GM11168 (cell line): ENCODE measurements around the gene CORO2B.

Experiments used
- in situ Hi-C: fragments of 300-500 bp; cut with MboI; formaldehyde crosslinking; loops from one replicate; pipeline ENCODE4 v1.12.0; 2022; ENCODE audit warnings: low sequenced_read_pairs; ENCODE audit not compliant: unreplicated experiment

Gene CORO2B

DNA sequence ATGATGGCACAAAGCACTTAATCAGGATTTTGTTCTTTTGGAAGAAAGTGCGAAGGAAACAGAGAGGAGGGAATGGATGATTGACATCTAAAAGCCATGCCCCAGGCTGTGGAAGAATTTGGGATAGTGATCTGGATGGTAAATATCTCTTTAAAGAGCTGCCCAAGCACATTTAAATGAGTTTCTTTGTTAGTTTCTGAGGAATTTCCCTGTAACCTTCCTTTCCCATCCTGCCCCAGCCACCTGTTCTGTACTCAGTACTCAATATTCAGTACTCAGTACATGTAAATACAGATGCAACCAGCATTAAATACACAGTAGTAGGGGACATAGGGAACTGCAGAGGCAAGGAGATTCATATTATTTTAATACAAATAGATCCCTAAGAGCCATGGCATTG, 7.8 kb upstream of the CORO2B start:
- in situ Hi-C loops: loop anchor here (10.0 to 25.0 kb wide), 2 partner anchors 104 to 316 kb away; no protein-coding TSS in a partner anchor

DNA sequence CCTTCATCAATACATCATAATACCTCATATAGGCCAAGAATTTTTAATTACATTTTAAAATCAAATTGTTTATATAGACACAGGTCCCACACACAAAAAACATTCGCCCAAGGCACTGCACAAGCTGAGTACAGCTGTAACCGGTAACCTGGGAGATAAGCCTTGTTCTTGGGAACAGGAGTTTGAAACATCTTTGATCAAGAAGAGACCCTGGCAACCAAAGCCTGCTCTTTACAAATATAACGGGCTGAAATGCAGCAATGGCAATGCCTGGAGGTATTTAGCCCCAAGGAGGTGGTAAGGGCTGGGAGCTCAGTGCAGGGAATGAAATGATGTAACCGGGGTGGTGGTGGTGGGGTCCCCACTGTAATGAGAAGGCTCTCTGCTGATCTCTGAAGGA, 7.2 kb upstream of the CORO2B start:
- in situ Hi-C loops: loop anchor here (10.0 to 25.0 kb wide), 2 partner anchors 103 to 316 kb away; no protein-coding TSS in a partner anchor

DNA sequence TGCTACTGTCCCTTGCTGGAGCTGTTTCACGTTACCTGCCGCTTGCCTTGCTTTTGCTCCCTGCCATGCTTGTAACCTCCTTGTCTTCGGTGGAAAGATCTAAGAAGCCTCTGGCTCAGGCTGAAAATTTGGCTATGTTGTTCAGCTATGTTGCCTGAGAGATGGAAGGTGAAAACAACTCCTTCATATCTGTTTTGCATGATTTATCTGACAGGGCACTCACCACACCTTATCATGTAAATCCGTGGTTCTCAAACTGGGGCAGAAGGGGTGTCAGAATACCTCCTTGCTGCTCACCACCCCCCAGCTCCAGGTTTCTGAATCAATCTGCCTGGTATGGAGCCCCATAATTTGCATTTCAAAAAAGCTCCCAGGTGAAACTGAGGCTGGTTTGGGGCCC, 6.5 kb upstream of the CORO2B start:
- in situ Hi-C loops: loop anchor here (10.0 to 25.0 kb wide), 2 partner anchors 102 to 315 kb away; no protein-coding TSS in a partner anchor

DNA sequence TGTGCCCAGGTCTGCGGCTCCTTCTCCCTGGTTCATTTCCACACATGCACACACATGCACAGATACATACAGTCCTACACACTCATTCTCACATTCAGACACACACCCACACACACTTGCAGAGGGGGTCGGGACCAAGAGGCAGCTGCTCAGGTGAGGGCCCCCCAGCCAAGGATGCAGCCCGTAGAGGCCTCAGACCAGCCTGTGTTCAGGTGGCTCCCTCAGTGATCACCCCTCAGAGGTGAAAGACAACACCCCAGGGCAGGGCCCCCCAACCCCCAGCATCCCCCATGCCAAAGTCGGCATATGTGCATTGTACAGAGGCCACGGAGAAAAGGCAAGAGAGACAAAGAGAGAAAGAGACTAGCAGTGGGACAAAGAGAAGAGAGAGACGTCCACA, 5.9 kb upstream of the CORO2B start:
- in situ Hi-C loops: loop anchor here (10.0 to 25.0 kb wide), 2 partner anchors 102 to 314 kb away; no protein-coding TSS in a partner anchor

DNA sequence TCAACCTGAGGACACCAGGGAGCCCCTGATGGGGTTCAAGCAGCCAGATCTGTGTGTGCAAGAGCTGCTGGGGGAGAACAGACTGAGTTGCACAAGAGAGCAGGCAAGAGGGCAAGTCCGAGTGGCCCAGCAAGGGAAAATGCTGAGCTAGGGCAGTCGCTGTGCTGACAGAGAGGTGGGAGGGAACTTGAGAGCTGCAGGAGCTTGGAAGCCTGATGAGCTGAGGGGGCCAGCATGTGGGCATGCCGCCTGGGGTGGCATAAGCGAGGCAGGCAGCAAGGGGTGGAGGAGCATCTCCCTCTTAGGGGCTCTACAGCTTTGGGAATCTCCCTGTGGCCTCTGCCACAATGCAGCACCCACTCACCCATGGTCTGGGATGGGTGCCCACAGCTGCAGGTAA, 4.7 kb upstream of the CORO2B start:
- in situ Hi-C loops: loop anchor here (10.0 to 25.0 kb wide), 2 partner anchors 101 to 313 kb away; no protein-coding TSS in a partner anchor

DNA sequence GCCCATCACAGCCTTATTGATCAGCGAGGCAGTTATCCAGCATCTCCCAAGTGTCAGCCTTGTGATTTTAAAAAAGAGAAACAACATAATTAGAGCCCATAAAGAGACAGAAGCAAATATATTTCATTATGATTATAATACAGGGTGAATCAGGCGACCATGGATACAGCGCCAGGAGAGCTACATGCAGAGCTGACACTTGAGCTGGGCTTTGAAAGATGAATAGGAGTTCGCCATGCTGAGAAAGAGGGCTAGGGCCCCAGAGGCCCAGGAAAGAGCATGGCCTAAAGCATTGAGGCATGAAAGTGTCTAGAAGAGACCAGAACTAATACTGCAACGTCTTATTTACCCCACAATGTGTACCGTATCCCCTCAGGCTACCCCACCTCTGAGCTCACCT, 4.2 kb upstream of the CORO2B start:
- in situ Hi-C loops: loop anchor here (10.0 to 25.0 kb wide), 2 partner anchors 100 to 313 kb away; no protein-coding TSS in a partner anchor

DNA sequence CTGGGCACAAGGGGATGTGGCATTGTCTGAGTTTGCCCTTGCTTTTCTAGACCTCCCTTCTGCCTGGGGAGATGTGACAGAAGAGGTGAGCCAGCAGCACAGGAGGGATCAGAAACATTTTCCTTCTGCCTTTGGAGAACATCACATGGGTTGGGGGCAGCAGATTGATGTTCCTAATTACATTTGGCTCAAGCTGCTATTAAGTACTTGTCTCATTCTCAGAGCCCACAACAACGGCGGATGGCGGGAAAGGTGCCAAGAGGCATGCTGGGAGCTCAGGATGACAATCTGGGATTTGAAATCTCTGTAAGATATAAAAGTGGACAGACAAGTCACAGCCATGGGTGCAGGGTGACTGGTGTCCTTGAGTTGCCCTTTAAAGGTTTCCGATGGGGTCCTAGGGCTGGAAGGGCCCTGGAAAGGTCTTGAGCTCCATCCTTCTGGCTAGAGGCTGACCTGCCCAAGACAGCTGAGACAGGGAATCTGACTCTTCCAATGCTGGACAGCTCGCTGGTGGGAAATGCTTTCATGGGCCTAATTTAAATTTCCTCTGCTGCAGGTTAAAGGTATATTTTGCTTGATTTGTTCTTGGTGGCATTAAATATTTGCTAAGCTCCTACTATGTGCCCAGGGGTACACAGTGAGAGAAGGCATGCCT, 2.4 kb upstream of the CORO2B start:
- in situ Hi-C loops: loop anchor here (10.0 kb wide), 1 partner anchor 98 kb away; no protein-coding TSS in a partner anchor

DNA sequence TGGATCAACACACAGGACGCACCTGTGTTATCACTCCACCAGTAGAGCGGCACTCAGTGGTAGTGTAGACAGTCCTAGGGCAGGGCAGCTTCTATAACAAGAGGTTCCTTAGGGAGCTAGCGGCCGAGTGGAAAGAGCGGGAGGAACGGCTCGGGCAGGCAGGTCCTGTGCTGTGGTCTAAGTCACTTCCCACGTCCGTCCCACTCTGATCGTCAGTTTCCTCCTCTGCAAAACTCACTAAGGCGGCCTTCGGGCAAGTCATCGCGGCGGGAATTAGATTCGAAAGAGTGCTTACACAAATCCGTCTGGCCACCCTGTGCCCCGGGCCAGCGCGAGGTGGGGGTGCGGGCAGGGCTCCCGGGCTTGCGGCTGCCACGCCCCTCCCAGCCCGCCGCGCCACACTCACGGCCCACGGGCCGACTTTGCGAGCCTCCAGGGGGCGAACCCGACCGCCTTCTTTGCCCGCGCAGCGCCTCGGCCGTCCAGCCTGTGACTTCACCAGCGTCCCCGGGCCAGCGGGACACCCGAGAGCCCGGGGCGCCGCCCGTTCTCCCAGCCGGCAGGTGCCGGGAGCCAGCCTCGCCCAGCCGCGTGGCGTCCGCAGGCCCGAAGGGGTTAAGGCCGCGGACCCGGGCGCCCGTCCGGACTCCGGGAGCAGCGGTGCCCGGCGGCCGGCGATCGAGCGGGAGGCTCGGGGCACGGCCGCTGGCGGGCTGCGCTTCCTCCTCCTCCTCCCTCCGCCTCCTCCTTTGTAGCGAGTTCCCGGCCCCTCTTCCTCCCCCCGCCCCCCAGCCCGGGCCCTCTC, 416 bp upstream of the CORO2B start:
- in situ Hi-C loops: loop anchor here (10.0 kb wide), 1 partner anchor 96 kb away; no protein-coding TSS in a partner anchor

DNA sequence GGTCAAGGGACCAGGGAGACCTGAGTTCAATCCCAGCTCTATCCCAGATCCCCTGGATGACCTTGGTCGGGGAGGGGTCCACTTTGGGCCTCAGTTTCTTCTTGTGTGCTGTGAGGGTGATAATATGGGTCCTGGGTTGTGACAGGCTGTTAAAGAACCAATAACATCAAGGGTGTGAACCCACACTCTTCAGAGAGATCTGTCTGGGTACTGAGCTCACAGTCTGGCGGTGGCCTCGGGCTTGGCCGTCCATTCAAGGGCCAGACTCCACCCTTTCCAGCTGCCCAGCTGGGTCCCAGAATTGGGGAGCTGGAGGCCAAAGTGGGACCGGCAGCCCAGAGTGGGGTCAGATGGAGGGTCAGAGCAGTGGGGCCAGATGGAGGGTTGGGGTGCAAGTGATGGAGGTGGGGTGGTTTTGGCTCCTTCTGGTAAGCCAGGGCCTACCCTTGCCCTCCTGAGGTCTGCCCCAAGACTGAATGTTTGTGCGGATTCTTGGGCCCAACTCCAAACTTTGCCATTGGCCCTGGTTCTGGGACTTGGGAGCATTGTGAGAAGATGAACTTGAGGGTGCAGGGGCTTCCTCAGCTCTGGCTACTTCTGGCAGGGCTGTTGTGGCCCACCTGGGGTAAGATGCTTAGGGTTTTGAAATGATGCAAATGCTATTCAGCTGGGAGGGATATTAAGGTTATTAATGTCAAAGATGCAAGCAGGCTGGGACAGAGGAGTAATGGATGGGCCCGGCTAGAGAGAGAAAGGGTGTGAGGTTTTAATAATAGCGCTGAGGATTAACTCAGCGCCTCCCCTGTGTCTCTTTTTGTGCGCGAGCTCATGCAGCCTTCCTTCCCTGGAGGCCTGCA, 1.5 kb downstream of the CORO2B start:
- in situ Hi-C loops: no loop called here

DNA sequence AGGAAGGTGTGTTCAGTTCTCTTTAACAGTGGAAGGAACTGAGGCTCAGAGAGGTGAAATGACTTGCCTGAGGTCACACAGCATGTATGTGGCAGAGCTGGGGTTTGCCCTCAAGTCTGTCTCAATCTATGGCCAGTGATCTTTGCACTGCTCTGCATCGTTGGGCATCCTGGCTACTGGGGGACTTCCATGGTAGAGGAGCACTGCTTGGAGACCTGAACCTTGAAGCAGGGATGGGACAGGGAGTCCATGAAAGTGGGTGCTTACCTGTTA, 2.0 kb downstream of the CORO2B start:
- in situ Hi-C loops: no loop called here

DNA sequence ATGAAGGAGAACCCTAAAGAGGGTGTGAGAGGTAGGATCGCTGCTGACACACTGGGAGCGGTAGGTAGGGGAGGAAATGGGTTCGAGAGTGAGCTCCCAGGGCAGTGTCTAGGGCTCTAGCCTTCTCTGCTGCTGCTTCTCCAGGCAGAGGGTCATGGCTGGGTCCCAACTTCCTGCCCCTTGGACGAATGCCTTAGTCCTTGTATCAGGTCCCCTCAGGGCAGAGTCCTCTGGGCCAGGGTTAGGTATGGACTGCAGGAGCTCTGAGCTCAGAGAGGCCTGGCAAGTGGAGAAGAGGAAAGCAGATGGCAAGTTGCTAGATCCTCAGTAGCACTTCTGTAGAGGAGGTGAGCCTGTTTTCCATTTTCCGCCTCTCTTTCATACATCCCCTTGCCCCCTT, 2.9 kb downstream of the CORO2B start:
- in situ Hi-C loops: no loop called here

DNA sequence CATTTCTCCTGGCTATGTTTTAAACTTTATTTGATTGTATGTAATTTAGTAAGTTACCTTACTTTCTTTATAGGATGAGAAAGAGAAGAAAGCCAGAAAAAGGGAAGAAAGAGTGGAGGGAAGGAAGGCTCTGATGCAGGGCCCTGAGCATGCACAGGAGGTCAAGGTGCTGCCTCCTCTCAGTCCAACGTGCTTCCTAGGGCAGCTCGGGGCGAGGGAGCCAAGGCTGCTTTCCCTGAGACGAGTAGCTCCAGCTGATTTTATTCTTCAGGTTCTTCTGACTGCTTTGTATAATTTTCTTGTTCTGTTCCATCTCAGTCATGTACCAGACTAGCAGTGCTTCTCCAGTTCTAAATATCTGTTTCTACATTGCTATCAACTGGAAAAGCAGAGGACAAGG, 3.4 kb downstream of the CORO2B start:
- in situ Hi-C loops: no loop called here

DNA sequence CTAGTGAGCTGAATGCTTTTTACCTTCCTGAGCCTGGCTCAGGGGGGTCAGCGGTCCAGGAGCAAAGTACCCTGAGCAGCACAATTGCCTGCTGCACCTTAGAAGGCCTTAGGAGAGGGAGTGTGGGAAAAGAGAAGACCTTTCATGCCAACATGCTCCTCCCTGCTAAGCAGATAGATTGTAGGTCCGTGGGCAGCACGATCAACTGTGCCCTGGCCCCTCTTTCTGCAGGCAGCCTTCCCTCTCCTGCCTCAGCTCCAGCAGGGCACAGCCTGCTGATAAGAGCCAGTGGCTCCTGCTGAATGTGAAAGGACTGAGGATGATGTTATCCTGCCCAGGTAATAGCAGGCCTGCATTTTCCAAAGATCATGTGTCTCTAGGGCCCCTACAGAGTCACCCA, 4.1 kb downstream of the CORO2B start:
- in situ Hi-C loops: no loop called here

DNA sequence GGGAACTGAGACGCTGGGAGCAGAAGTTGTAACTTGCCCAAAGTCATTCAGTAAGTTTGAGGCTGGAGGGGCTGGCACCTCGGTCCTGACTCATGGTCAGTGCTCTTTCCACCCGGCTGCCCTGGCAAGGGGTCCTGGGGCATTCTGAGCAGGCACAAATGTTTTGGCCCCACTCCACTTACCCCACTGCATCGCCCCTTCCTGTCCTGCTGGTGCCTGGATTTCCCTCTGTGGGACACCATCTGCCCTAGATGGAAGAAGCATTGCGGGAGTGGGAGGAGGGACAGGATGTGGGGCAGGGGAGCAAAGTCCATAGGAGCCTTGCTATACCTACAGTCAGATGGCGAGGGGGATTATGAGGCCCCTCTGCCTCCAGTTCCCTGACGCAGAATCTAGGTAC, 4.5 kb downstream of the CORO2B start:
- in situ Hi-C loops: no loop called here

DNA sequence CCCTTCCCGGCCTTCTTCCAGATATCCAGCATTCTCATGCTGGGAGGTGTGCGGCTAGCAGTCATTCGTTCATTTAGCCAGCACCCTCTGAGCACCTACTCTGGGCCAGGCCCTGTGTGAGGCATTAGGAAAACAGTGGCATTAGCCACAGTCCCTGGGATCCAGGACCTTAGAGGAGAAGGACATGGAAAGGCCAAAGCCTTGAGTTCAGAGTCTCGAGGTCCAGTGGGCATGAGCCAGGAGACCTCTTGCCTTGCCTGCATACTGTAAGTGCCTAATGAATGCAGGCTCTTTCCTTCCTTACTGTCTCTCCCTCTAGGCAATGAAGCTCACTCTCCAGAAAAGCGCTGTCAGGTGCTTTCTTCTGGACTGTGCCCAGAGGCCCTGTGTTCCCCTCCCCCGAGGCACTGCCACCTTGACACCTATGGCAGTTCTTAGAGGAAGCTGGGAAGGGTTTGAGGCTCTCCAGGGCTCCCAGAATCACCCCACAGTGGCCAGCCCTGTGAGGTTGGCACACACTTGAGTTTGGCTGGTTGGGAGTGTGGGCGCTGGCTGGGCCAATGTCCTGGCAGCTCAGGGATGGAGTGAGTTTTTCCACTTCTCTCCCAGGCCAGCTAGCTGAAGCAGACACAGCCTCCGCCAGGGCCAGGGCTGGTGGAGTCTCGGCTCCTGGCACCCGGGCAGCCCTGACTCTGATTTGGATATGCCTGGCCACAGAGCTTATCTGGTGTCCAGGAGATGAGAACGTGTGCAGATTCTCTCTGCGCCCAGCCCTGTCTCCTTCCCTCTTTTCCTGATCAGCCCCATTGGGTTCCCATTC, 5.4 kb downstream of the CORO2B start:
- in situ Hi-C loops: no loop called here

DNA sequence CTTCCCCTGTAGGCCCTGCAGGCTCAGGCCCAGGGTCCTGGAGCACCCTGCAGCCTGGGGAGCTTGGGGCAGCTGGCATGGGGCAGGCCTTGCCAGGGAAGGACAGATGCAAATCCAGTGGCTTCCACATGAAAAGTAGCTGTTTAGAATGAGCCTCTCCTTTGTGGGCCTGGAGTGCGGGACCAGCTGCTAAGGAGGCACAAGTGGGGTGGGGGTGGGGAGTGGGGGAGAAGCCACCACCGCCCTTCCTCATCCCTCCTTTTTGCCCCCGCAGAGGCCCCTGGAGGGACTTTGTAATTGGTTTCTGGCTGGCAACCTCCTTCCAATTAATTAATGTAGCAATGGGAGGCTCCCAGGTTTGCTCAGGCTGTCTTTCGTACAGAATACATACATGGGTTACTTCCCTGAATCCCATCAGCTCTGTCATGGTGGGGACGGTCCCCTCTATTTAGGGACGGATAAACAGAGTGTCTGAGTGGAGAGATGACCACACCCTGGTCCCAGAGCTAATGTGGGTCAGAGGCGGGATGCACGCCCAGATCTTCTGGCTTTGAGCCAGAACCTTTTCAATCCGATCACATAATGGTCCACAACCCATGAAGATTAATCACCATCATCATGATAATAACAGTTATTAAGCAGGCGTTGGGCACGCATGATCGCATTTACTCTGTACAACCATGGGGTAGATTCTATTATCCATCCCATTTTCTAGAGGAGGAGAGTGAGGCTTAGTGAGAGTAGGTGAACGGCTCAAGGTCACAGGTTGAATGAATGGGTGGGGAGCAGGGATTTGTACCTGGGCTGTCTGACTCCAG, 6.2 kb downstream of the CORO2B start:
- in situ Hi-C loops: no loop called here

DNA sequence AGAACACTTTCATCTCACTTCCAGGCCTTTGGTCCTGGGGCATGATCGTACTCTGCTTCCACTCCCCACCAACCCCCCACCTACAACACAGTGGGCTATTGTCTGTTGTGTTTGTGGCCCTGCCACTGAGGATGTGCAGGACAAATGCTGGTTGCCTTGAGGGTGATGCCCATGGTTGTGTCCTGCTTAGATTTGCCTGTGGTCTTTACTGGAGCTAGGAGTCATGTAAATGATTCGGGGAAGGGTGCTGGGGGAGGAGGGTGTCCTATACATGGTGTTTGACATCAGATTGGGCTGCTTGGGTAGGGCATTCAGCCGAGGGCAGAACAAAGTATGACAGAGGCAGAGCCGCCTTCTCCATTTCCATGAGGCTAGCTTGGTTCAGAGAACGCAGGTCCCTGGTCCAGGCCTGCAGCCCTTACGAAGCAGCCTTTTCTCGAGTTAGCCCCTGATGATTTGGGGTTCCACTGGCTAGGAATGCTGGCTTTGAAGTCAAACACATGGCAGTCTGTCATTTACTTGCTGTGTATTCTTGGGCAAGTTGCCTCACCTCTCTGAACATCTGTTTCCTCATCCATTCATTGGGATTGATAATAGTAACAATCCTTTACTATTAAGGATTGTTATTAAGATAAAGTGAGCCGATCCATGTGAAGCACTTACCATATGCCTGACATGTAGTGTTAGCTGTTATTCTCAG, 6.9 kb downstream of the CORO2B start:
- in situ Hi-C loops: no loop called here

DNA sequence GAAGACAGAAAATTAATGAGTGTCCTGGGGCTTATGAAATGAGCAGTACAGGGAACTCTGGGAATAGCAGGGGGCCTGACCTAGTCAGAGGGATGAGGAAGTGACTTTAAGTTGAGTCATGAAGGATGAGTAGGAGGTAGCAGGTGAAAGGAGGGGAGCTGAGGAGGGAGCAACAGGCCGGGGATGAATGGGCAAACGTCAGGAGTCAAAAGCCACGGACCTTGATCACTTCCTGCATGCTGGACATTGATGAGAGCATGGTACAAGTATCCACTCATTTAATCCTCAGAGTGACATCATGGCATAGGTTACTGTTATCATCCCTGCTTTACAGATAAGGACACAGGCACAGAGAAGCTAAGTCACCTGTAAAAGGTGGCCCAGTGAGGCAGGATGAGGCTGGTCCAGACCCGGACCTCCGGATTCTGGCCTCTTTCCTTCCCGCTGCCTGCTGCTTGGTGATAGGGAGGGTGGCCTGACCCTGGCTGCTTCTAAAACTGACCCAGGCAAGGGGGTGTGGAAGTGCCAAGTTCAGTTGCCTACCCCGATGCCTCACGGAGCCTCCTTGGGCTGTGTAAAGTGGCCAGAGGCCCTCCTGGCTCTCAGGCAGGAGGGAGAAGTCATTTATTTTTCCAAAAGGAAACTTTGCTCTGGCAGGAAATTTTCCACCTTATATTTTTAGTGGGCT, 7.6 kb downstream of the CORO2B start:
- in situ Hi-C loops: no loop called here
